H1 (cell line): Measurements from ENCODE around the gene UBQLN3. TPM values are rescaled to one million over a fixed set of nuclear protein-coding genes. Genes with fewer than 3 reads are reported as not detected.

Experiments used
- CTCF ChIA-PET: fragments of 300-600 bp; sonication (Branson Sonifier 250); formaldehyde crosslinking; loops from one replicate; lab custom pipeline; 2021; ENCODE audit not compliant: partially characterized antibody; lab: Charles Lee
- POLR2A ChIA-PET: fragments of 300-600 bp; sonication (Branson Sonifier 250); formaldehyde crosslinking; loops from one replicate; lab custom pipeline; 2021; ENCODE audit warnings: inconsistent platforms; ENCODE audit not compliant: partially characterized antibody; lab: Charles Lee
- DNase-seq, 2 experiments: peaks; one replicate each; pipeline versions ENCODE4 v3.0.0 to v3.0.0-alpha.2; 2010 to 2022; ENCODE audit warnings: low spot score in 2 of 2, low read depth in 1 of 2, mixed read lengths in 1 of 2
- FAIRE-seq: peaks from 2 replicates; lab custom pipeline; 2011; peaks lifted over from hg19 to GRCh38; lab: Jason Lieb, UNC
- H2AFZ ChIP-seq: 2 replicates; pipeline ENCODE4 v1.8.1; 2012; ENCODE audit warnings: low read length, inconsistent platforms
- H2AK5ac ChIP-seq: 2 replicates; pipeline ENCODE4 v1.6.1; 2013; ENCODE audit warnings: low read depth, low read length
- H2BK120ac ChIP-seq: replicated peaks from 2 replicates; pipeline ENCODE3; 2013; ENCODE audit warnings: low read depth, low read length, inconsistent platforms
- H2BK12ac ChIP-seq: 2 replicates; pipeline ENCODE4 v1.6.1; 2013; ENCODE audit warnings: low read depth, low read length
- H2BK15ac ChIP-seq: 2 replicates; pipeline ENCODE4 v1.6.1; 2013; ENCODE audit warnings: low read length
- H2BK20ac ChIP-seq: 2 replicates; pipeline ENCODE4 v1.6.1; 2013; ENCODE audit warnings: low read length
- H2BK5ac ChIP-seq: 2 replicates; pipeline ENCODE4 v1.6.1; 2013; ENCODE audit warnings: low read depth, low read length
- H3K14ac ChIP-seq: 2 replicates; pipeline ENCODE4 v1.6.1; 2013; ENCODE audit warnings: inconsistent platforms; ENCODE audit not compliant: insufficient read length
- H3K18ac ChIP-seq: 2 replicates; pipeline ENCODE4 v1.6.1; 2013; ENCODE audit warnings: low read length; ENCODE audit errors: extremely low read depth
- H3K23ac ChIP-seq: 2 replicates; pipeline ENCODE4 v1.6.1; 2013; ENCODE audit warnings: inconsistent platforms; ENCODE audit not compliant: insufficient read length
- H3K23me2 ChIP-seq: 2 replicates; pipeline ENCODE4 v1.6.1; 2013; ENCODE audit warnings: low read depth, low read length
- H3K27ac ChIP-seq: 2 replicates; pipeline ENCODE4 v1.6.1; 2011; ENCODE audit warnings: low read depth, low read length, inconsistent platforms
- H3K27me3 ChIP-seq, 4 experiments: replicated peaks in 1 of 4; 1 replicate in 1 of 4; 2 replicates in 3 of 4; pipeline versions ENCODE4 v1.6.1 to v1.8.1; 2011 to 2013; ENCODE audit warnings: low read length in 3 of 4, mild to moderate bottlenecking in 3 of 4, inconsistent platforms in 2 of 4, mixed read lengths in 2 of 4, moderate library complexity in 1 of 4; ENCODE audit not compliant: control insufficient read depth in 3 of 4, insufficient read depth in 3 of 4; ENCODE audit errors: extremely low read depth in 1 of 4
- H3K36me3 ChIP-seq, 4 experiments: 2 replicates each; pipeline versions ENCODE4 v1.6.1 to v1.8.1; 2011 to 2013; ENCODE audit warnings: mild to moderate bottlenecking in 4 of 4, low read length in 3 of 4, moderate library complexity in 2 of 4, control low read depth in 1 of 4, inconsistent platforms in 1 of 4; ENCODE audit not compliant: insufficient read depth in 4 of 4, control insufficient read depth in 2 of 4
- H3K4ac ChIP-seq: replicated peaks from 2 replicates; pipeline ENCODE3; 2013; ENCODE audit warnings: low read length, low read depth, mixed read lengths, inconsistent platforms; ENCODE audit not compliant: insufficient read length
- H3K4me1 ChIP-seq, 4 experiments: replicated peaks in 1 of 4; 1 replicate in 1 of 4; 2 replicates in 3 of 4; pipeline versions ENCODE4 v1.6.1 to v1.8.1; 2011 to 2013; ENCODE audit warnings: low read length in 3 of 4, inconsistent platforms in 2 of 4, mixed read lengths in 1 of 4; ENCODE audit not compliant: insufficient read depth in 4 of 4, control insufficient read depth in 3 of 4
- H3K4me2 ChIP-seq, 2 experiments: 2 replicates each; pipeline versions ENCODE4 v1.6.1 to v1.8.1; 2011 to 2013; ENCODE audit warnings: low read depth in 2 of 2, low read length in 2 of 2, control low read depth in 1 of 2, inconsistent platforms in 1 of 2, mild to moderate bottlenecking in 1 of 2; ENCODE audit not compliant: insufficient read depth in 1 of 2
- H3K4me3 ChIP-seq, 4 experiments: fragments of 200-600, 300-600 bp in 1 of 4; sonication (generic), shearing (Covaris generic), sonication (Bioruptor Twin) in 1 of 4; 2 replicates each; pipeline versions ENCODE4 v1.5.1 to v1.8.1; 2011 to 2016; ENCODE audit warnings: low read length in 4 of 4, low read depth in 3 of 4, control low read depth in 2 of 4, inconsistent platforms in 2 of 4, mild to moderate bottlenecking in 2 of 4, mixed read lengths in 1 of 4, moderate library complexity in 1 of 4; ENCODE audit not compliant: insufficient read depth in 2 of 4; ENCODE audit errors: extremely low read depth in 1 of 4
- H3K56ac ChIP-seq: replicated peaks from 2 replicates; pipeline ENCODE3; 2013; ENCODE audit warnings: low read depth, mild to moderate bottlenecking, mixed read lengths, low read length, inconsistent platforms; ENCODE audit not compliant: insufficient read length
- H3K79me1 ChIP-seq: 2 replicates; pipeline ENCODE4 v1.6.1; 2013; ENCODE audit warnings: low read depth, low read length, control low read depth
- H3K79me2 ChIP-seq, 2 experiments: 2 replicates each; pipeline versions ENCODE4 v1.6.1 to v1.8.1; 2012 to 2013; ENCODE audit warnings: low read length in 2 of 2, mild to moderate bottlenecking in 2 of 2, inconsistent platforms in 1 of 2; ENCODE audit not compliant: insufficient read depth in 2 of 2, control insufficient read depth in 1 of 2
- H3K9ac ChIP-seq, 4 experiments: replicated peaks in 1 of 4; 1 replicate in 1 of 4; 2 replicates in 3 of 4; pipeline versions ENCODE4 v1.6.1 to v1.8.1; 2011 to 2013; ENCODE audit warnings: low read depth in 3 of 4, low read length in 3 of 4, control low read depth in 2 of 4, mild to moderate bottlenecking in 2 of 4, moderate library complexity in 2 of 4, inconsistent platforms in 1 of 4; ENCODE audit errors: extremely low read depth in 1 of 4
- H3K9me3 ChIP-seq, 2 experiments: 2 replicates each; pipeline versions ENCODE4 v1.6.1 to v1.8.1; 2012 to 2013; ENCODE audit warnings: mild to moderate bottlenecking in 2 of 2, moderate library complexity in 2 of 2, control low read depth in 1 of 2, inconsistent platforms in 1 of 2, low read depth in 1 of 2, low read length in 1 of 2, mixed read lengths in 1 of 2; ENCODE audit not compliant: insufficient read depth in 2 of 2
- H4K20me1 ChIP-seq, 2 experiments: replicated peaks in 1 of 2; 2 replicates each; pipeline versions ENCODE3 to v1.8.1; 2011 to 2013; ENCODE audit warnings: inconsistent platforms in 2 of 2, low read length in 2 of 2, mild to moderate bottlenecking in 1 of 2; ENCODE audit not compliant: insufficient read depth in 2 of 2, control insufficient read depth in 1 of 2
- H4K5ac ChIP-seq: 2 replicates; pipeline ENCODE4 v1.6.1; 2013; ENCODE audit warnings: low read length, low read depth, mixed read lengths, inconsistent platforms; ENCODE audit not compliant: insufficient read length
- H4K8ac ChIP-seq: 2 replicates; pipeline ENCODE4 v1.8.0; 2013; ENCODE audit warnings: mild to moderate bottlenecking, moderate library complexity, low read length, inconsistent platforms; ENCODE audit not compliant: insufficient read depth; ENCODE audit errors: extremely low read depth
- H4K91ac ChIP-seq: replicated peaks from 2 replicates; pipeline ENCODE3; 2013; ENCODE audit warnings: low read length, mixed read lengths, inconsistent platforms; ENCODE audit not compliant: insufficient read length
- BRCA1 ChIP-seq: IDR thresholded peaks from 2 replicates; pipeline ENCODE4 v1.6.1; 2012; ENCODE audit warnings: low read depth, low read length, improper control_type of control experiment
- CHD2 ChIP-seq: IDR thresholded peaks from 2 replicates; pipeline ENCODE4 v1.6.1; 2012; ENCODE audit warnings: low read length, improper control_type of control experiment
- E2F6 ChIP-seq: IDR thresholded peaks from 2 replicates; pipeline ENCODE4 v1.6.1; 2012; ENCODE audit warnings: inconsistent platforms
- EP300 ChIP-seq, 2 experiments: IDR thresholded peaks; 1 replicate in 1 of 2; 2 replicates in 1 of 2; pipeline ENCODE4 v1.6.1; 2011 to 2012; ENCODE audit warnings: low read depth in 2 of 2, low read length in 2 of 2, mild to moderate bottlenecking in 2 of 2, borderline replicate concordance in 1 of 2, inconsistent platforms in 1 of 2, moderate library complexity in 1 of 2
- KDM5A ChIP-seq: fragments of 200-600 bp; IDR thresholded peaks from 2 replicates; pipeline ENCODE4 v1.7.1; 2012; ENCODE audit warnings: mild to moderate bottlenecking, low read length, inconsistent platforms, mixed read lengths
- MAFK ChIP-seq: IDR thresholded peaks from 2 replicates; pipeline ENCODE4 v1.6.1; 2012; ENCODE audit warnings: low read depth, mild to moderate bottlenecking, improper control_type of control experiment, low read length
- NRF1 ChIP-seq: IDR thresholded peaks from 2 replicates; pipeline ENCODE4 v1.6.1; 2011; ENCODE audit warnings: mild to moderate bottlenecking, low read depth, low read length, improper control_type of control experiment
- SP4 ChIP-seq: IDR thresholded peaks from 2 replicates; pipeline ENCODE4 v1.6.1; 2012; ENCODE audit warnings: low read length, inconsistent platforms
- SRF ChIP-seq: IDR thresholded peaks from 2 replicates; pipeline ENCODE4 v1.6.1; 2011; ENCODE audit warnings: mild to moderate bottlenecking, low read depth, low read length, moderate library complexity
- WGBS, 2 experiments: shearing (Covaris generic) in 1 of 2; methylation state at CpG; one replicate each; pipeline versions ENCODE4 v1.1.6 to v1.1.7; 2013 to 2015; ENCODE audit warnings: low lambda C conversion rate in 2 of 2, mixed read lengths in 2 of 2, inconsistent platforms in 1 of 2, low coverage in 1 of 2, missing lambda C conversion rate in 1 of 2; ENCODE audit not compliant: insufficient replicate concordance in 2 of 2, insufficient coverage in 1 of 2, insufficient read length in 1 of 2; ENCODE audit errors: extremely low coverage in 1 of 2, missing lambda C conversion rate in 1 of 2; 5-methylcytosine and 5-hydroxymethylcytosine counted together
- polyA plus RNA-seq, 7 experiments: library from polyadenylated mRNA; depleted of rRNA in 3 of 7; stranded (reverse) in 5 of 7; unstranded in 2 of 7; fragments of >200 nt in 5 of 7; fragments of 200-250 nt in 2 of 7; gene quantifications; 1 replicate in 5 of 7; 2 replicates in 1 of 7; 4 replicates in 1 of 7; pipeline versions ENCODE4 v1.2.1 to v1.2.3, GENCODE V29; 2011 to 2013; ENCODE audit warnings: missing spikeins in 2 of 7, mixed read lengths in 2 of 7
- total RNA-seq: library from RNA; stranded (reverse); fragmentation: NEBNext Ultra II Directional; extraction: Animal tissue kit (Norgen Biotek cat#: 25700); gene quantifications from 2 replicates; pipeline ENCODE4 v1.2.1, GENCODE V29; 2021
- TF ChIP-seq, protein P1 (sequence below): IDR thresholded peaks from 2 replicates; pipeline ENCODE4 v1.6.1; 2012; ENCODE audit warnings: inconsistent platforms

Gene UBQLN3
- total and polyA plus RNA-seq, 2 of the 8 experiments (the other 6 are each of a cell fraction or from before 2014, with no cell fraction given) = not detected

GRCh38 chr11:5499671-5500070, 10.1 kb downstream of the UBQLN3 start:
- Histone ChIP-seq H3K23me2 (no peaks in the 10 kb centered on the region), H3K4me1 (no peaks in the 10 kb centered on the region), H3K9ac (no peak overlapping the region), H4K20me1 (no peaks in the 10 kb centered on the region), H4K5ac (no peak overlapping the region), H3K14ac (no peak overlapping the region), H3K4me2 (no peak overlapping the region), H4K91ac (no peak overlapping the region), H3K9me3 (no peaks in the 10 kb centered on the region), H3K36me3 (no peaks in the 10 kb centered on the region), H3K27me3 (no peaks in the 10 kb centered on the region), H2BK15ac (no peak overlapping the region), H2AK5ac (no peak overlapping the region), H3K79me1 (no peaks in the 10 kb centered on the region), H3K27ac (no peak overlapping the region), H2BK20ac (no peak overlapping the region), H3K4ac (no peak overlapping the region), H3K4me3 (no peak overlapping the region)
- ChIA-PET POLR2A (no interaction called here), CTCF (no interaction called here)
- 96% methylated on average over 2 of the region's 2 CpGs; no CpG with 5 or more reads in 1 of the 2 experiments for WGBS, 2 experiments
- TF ChIP-seq SRF (no peak), BRCA1 (no peak), SP4 (no peak), E2F6 (no peak), CHD2 (no peak), EP300 (IDR thresholded peaks at IDR 0.05; ENCODE audit: borderline replicate concordance in 1 of 2, low read depth in 2 of 2, low read length in 2 of 2) (no peak), NRF1 (no peak), MAFK (no peak), KDM5A (no peak)
- TF ChIP-seq, protein P1, sequence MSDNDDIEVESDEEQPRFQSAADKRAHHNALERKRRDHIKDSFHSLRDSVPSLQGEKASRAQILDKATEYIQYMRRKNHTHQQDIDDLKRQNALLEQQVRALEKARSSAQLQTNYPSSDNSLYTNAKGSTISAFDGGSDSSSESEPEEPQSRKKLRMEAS = no peak
- TF ChIP-seq, all 59 proteins: peak for 0
- Histone ChIP-seq H3K18ac (no peak overlapping the region), H4K8ac (no peak overlapping the region), H2BK120ac (no peak overlapping the region), H3K79me2 (no peaks in the 10 kb centered on the region), H2BK5ac (no peak overlapping the region), H3K23ac (no peak overlapping the region), H2AFZ (no peak overlapping the region), H3K56ac (no peak overlapping the region), H2BK12ac (no peak overlapping the region)
- DNase-seq (no peak), FAIRE-seq (no peak)
